Epidermal melanocyte (primary cell): Measurements from ENCODE around the gene YPEL1.
"Not testable (repeated sequence)": the region's sequence is repeated elsewhere in the genome, so short reads cannot be mapped to it uniquely, and the experiment has no call there.

Experiments used
- DNase-seq: peaks from one replicate; pipeline ENCODE4 v3.0.0; 2011; ENCODE audit warnings: low spot score; ENCODE audit not compliant: insufficient read length

Gene YPEL1

DNA sequence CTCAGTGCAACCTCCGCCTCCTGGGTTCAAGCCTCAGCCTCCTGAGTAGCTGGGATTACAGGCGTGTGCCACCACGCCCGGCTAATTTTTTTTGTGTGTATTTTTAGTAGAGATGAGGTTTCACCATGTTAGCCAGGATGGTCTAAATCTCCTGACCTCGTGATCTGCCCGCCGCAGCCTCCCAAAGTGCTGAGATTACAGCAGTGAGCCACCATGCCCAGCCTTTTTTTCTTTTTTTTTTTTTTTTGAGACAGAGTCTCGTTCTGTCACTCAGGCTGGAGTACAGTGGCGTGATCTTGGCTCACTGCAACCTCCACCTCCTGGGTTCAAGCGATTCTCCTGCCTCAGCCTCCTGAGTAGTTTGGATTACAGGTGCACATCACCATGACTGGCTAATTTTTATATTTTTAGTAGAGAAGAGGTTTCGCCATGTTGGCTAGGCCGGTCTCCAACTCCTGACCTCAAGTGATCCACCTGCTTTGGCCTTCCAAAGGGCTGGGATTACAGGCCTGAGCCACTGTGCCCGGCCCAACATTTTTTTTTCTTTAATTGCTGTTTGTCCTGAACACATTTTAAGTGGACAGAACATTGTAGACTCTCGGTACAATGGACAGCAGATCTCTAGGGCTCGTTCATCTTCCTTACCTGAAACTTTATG is 14.3 kb downstream of the YPEL1 start:
- DNase-seq = not testable (repeated sequence)

DNA sequence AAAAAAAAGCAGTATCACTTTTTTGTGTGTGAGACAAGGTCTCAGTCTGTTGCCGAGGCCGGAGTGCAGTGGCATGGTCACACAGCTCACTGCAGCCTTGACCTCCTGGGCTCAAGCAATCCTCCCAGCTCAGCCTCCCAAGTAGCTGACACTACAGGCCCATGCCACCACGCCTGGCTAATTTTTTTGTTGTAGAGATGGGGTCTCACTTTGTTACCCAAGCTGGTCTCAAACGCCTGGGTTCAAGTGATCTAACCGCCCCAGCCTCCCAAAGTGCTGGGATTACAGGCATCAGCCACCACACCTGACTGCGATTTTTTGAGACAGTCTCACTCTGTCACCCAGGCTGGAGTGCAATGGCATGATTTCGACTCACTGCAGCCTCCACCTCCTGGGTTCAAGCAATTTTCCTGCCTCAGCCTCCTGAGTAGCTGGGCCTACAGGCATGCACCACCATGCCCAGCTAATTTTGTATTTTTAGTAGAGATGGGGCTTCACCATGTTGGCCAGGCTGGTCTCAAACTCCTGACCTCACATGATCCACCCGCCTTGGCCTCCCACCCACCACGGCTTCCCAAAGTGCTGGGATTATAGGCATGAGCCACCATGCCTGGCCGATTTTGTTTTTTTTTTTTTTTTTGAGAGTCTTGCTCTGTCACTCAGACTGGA is 15.3 kb downstream of the YPEL1 start:
- DNase-seq = not testable (repeated sequence)

GRCh38 chr22:21719024-21719423 is 16.6 kb downstream of the YPEL1 start:
- DNase-seq = no peak

GRCh38 chr22:21718499-21718898 is 17.1 kb downstream of the YPEL1 start:
- DNase-seq = no peak

DNA sequence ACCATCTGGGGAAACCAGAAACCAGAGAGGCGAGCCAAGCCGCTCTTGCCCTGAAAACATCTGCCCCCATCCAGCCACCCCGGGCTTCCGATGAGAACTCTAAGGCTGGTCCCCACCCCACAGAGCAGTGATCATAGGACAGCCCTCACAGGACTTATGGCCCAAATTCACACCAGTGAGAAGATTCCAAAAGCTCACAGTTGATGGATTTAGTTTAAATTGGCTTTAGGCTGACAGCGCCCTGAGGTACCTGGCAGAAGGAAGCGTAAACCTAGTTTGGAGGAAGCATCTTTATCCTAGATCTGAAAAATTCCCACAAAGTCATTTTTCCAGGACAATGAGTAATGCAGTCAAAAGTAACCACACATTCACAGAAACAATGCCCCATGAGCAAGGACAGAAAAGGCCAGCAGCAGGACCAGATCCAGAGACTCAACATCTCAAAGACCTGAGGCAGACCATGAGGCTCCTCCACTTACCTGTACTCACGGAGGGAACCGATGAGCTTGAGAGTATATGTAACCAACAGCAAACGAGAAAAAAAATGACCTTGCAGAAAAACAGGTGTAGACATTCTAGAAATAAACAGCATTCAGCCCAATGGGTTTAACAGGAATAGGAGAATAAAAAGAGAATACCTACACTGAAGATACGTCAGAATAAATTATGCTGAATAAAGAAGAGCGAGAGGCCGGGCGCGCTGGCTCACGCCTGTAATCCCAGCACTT is 19.0 kb downstream of the YPEL1 start:
- DNase-seq = not testable (repeated sequence)

DNA sequence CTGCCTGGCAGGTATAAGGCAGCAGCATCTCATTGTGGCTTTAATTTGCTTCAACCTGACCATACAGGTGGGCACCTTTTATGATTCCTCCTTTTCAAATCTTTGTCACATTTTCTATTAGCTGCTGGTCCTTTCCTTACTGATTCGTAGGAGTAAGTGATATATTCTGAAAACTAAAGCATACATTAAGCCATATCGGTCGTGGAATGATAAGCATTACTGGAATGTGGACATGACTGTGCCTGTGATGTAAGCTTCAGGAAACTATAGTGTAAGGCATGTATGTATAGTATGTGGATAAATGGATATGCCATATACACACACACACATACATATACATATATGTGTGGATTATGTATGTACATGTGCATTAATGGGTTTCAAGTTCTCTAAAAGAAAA is 20.8 kb downstream of the YPEL1 start:
- DNase-seq = no peak

DNA sequence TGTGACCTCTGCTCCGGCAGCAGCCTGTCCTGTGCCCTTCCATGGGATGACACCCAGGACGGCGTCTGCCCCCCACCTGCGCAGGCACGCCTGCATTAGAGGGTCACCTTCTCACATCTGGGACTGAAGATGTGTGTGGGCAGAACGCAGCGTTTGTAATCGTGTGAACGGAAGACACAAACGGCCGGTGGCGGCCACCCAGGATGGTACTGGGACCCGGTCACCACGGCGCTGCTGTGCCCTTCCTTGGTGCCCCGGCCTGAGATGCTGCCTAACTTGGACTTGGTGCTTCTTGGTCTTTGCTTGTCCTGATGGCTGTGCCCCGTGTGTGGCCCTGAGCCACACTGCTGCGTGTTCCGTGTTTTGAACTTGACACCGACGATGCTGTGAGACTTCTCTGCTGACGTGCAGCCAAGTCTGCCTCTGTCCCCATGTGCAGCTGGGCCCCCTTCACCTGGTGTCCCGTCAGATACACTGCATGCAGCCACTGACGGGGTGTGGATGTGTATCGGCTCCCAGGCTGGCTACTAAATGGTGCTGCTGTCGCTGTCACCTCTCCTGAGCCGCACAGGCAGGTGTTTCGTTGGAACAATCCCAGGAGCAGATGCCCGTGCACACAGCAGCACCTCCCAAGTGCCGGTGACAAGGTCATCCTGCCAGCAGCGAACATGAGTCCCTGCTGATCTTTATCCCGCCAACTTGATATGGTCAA is 21.4 kb downstream of the YPEL1 start:
- no peak for DNase-seq

DNA sequence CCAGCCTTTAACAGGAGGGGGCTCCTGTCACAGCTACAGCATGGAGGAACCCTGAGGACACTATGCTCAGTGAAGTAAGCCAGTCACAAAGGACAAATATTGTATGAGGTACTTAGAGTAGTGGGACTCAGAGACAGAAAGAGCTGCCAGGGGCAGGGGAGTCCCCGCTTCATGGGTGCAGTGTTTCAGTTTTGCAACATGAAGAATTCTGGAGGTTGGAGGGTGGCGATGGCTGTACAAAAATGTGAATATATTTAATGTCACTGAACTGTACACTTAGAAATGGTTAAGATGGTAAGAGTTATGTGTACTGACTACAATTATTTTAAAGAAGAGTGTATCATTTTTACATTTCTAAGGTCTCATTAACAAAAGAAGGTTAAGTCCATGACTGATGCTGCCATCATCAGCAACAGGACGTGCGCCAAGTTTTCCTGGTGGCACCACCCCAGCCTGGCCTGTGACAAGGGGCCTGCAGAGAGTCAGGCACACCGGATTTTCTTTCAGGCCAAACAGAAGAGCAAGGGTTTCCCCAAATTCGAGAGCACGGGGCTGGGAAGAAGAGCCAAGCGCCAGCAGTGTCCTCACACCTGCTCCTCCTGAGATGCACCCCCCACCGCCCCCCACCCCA is 22.1 kb downstream of the YPEL1 start:
- DNase-seq = no peak

- peak; percentile 87 for DNase-seq
Observed at GRCh38 chr22:21712751-21713427, 22.7 kb downstream of the YPEL1 start.

DNA sequence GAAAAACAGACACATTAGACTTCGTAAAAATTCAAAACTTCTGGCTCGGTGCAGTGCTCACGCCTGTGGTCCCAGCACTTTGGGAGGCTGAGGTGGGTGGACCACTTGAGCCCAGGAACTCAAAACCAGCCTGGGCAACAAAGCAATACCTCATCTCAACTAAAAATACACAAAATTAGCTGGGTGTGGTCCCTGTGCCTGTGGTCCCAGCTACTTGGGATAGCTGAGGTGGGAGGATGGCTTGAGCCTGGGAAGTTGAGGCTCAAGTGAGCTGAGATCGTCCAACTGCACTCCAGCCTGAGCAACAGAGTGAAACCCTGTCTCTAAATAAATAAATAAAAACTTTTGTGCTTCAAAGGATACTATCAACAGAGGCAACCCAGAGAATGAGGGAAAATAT is 23.7 kb downstream of the YPEL1 start:
- no peak for DNase-seq

GRCh38 chr22:21710156-21710555 is 25.4 kb downstream of the YPEL1 start:
- DNase-seq = no peak

DNA sequence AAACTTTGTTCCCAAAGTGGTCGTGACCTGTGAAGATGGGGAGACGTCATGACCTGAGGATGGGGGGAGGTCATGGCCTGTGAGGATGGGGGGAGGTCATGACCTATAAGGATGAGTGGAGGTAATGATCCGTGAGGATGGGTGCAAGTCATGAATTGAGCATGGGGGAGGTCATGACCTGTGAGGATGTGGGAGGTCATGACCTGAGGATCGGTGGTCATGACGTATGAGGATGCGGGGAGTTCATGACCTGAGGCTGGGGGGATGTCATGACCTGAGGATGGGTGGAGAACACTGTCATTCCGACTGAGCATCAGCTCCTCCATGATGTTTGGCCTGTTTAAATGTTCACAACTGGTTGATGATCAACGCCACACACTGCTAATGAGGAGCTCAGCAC is 25.9 kb downstream of the YPEL1 start:
- DNase-seq = no peak

DNA sequence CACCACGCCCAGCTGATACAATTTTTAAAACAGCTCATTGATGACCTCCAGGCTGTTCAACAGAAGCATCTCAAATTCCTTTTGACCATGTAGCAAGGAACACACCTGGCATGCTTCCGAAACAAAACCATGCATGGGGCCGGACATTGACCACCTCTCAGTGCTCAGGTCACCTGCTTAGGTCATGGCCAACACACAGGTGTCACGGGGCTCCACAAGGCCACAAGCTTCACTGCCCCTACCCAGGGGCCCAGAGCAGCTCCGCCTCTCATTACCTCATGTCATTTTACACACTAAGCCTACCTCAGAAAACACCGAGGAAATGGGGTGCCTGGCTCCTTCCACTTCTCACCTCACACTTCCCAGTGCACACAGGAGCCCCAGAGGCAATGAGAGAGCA is 26.6 kb downstream of the YPEL1 start:
- DNase-seq = no peak

GRCh38 chr22:21707677-21708076 is 27.9 kb downstream of the YPEL1 start:
- no peak for DNase-seq

DNA sequence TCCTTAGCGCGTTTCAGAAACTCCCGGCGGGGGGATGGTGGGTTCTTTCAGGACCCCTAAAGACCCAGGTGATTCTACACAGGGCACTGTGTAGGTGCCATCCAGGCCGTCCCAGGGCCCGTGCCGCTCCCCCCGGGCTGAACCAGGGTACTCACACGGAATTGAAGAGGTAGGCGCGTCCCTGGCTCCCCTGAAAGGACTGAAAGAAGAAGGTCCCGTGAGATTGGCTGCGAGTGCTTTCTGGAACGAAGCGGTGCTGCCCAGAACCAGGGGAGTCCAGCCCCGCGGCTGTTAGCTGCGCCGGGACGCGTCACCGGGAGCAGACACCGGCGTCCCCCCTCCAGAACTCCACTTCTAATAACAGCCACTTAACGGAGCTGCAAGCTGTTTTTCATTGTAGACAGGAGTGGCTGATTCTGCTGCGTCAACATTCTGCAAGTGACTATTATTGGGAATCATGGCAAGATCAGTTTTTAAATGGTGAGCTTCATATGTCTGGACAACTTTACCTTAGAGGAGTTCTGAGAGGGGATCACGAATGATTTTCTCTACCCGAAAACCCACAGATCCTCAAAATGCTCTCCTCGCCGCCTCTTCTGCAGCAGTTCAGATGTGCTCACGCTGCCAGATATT is 31.8 kb downstream of the YPEL1 start:
- DNase-seq = no peak

DNA sequence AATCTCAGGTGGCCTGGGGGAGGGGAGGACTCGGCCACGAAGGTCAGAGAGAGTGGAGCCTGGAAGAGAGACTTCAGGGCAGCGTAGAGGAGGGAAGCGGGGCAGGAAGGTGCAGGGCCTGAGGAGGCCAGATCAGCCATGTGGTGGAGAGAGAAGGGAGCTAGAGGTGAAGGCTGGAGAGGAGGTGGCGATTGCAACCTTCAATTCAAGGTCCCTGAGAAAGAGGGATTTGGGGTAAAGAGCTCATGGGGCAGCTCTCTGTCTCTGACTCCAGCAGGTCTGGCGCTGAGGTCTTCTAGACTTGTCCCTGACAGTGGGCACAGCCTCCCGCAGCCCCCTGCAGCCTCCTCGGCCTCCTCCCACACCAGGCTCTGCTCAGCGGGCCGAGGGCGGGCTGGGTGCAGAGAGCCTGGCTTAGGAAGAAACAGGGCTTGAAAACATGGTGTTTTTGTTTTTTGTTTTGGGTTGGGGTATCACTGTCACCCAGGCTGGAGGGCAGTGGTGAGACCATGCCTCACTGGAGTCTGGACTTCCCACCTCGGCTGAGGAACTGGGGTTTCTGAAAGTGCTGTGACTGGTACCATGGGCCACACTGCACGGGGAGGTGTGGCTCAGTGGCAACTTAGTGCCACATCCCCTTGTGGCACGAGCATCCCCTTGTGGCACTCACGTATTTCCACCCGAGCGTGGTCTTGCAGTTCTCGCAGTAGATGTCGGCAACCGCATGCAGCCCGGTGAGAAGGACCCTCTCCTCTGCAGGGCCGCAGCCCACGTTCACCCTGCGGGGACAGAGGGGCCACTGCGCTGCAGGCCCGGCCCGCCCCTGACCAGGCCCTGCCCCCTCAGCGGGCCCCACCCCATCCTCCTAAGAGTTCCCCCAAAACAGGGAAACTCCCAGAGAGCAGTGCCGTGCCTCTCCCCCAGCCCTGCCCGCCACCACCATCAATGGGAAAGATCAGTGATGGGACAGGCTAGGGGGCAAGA is 32.6 kb downstream of the YPEL1 start:
- no peak for DNase-seq

- no peak for DNase-seq
Observed at GRCh38 chr22:21702094-21702493, 33.5 kb downstream of the YPEL1 start.

DNA sequence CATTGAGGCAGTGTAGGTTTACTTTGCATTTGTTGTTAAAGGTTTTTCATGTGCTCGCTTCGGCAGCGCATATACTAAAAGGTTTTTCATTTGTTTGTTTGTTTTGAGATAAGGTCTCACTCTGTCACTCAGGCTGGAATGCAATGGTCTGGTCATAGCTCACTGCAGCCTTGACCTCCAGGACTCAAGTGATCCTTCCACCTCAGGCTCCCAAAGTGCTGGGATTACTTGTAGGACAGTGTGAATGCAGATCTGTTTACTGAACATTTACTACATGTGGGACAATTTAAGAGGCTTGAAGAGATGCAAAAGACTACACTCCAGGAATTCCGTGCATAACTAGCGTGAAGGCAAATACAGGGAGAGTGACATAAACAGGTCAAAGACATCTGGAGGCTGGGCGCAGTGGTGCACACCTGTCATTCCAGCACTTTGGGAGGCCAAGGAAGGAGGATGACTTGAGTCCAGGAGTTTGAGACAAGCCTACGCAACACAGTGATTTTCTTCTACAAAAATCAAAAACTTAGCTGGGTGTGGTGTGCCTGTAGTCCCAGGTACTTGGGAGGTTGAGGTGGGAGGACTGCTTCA is 34.1 kb downstream of the YPEL1 start:
- no peak for DNase-seq

DNA sequence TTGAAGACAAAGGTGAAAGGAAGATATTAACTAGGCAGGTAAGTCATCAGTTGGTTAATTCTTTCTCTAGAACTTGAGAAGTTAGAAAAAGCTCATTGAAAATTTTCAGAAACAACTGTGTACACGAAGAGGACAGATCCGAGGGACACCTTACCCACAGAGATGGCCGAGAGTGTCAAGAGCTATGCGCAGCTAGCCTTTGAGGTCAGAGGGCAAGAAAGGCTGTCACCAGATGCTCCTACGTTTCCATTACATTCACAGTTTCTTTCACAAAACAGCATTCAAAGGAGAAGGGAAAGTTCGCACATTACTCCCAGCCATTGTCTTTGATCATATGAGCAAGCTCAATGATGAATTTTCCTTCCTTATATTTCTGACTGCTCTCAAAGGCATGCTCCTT is 34.8 kb downstream of the YPEL1 start:
- DNase-seq = no peak
